ENCODE data around the gene PPP4R4.
"Not testable (repeated sequence)": the region's sequence is repeated elsewhere in the genome, so short reads cannot be mapped to it uniquely, and the experiment has no call there.

Gene PPP4R4

GRCh38 chr14:94144765-94145164 lies 29.4 kb upstream of the PPP4R4 start:
- no peak for DNase-seq

DNA sequence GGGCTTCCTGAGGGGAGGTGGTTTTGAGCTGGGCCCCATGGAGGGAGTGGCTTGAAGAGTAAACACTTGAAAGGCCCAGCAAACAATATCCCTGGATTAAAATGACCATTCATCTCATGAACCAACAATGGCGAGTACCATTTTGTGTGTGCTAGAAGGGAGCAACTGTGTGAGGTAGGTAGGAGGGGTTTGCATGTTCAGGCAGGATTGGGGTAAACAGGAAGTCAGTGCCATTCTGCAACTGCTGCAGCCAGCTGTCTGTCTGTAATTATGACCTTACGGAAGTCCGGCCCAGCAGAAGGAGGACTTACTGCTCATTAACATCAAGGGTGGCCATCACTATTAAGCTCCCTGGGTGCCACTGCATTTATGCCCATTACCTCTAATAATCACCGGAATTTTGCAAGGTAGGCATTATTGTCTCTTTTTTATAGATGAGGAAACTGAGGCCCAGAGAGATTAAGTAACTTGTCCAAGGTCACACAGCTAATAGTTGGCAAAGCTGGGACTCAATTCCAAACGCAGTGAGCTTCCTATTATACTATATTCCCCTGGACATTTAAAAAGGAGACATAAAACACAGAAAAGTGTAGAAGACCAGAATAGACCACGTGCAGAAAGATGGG lies 28.1 kb upstream of the PPP4R4 start:
- no peak for DNase-seq

- no peak for DNase-seq
Observed at GRCh38 chr14:94152676-94153075, 21.4 kb upstream of the PPP4R4 start.

DNA sequence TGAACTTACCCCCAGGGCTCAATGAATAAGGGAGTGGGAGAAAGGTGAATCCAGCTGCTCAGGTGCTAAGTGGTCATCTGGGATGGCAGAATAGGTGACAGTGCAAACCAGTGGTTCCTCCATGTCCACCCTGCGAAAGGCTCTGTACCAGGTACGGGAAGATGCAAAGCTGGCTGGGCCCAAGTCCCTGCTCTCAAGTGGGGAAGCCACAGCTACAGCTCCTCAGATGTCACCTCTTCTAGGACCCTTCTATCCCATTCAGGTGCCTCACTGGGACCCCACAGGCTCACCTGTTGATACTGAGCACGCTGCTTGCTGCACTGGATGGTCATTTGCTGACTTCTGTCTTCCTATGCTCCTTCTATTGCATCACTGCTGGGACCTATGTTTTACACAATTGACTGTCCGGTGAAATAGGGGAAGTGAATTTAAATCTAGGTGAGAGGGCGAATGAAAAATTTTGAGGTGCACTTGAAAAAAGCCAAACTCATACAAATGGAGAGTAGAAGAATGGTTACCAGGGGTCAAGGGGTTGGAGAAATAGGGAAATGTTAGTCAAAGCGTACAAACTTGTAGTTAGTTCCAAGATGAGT lies 20.3 kb upstream of the PPP4R4 start:
- DNase-seq, result no peak

DNA sequence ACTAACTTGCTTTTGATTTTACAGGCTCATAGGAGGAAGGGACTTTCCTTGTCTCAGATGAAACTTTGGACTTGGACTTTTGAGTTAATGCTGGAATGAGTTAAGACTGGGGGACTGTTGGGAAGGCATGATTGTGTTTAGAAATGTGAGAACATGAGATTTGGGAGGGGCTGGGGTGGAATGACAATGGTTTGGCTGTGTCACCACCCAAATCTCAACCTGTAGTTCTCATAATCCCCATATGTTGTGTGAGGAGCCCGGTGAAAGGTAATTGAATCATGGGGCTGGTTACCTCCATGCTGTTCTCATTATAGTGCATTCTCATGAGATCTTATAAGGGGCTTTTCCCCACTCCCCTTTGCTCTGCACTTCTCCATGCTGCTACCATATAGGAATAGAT lies 18.0 kb upstream of the PPP4R4 start:
- DNase-seq, result not testable (repeated sequence)

DNA sequence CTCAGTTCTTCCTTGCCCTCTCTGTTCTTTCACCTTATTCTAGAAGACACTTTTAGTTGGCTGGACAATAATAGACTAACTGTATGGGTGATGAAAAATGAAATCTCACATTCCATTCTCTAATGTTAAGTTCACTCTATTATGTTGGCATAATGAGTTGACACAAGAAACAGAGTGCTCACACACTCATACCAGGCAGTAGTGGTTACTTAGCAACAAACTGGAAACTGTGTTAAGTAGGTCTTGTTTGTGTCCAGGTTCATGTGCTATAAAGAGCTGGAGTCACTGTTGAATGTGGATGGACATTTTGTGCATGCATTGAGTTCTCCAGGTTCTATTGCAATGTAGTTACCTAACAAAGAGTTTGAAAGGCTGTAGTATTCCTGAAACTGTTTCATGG lies 16.9 kb upstream of the PPP4R4 start:
- DNase-seq, result no peak

DNA sequence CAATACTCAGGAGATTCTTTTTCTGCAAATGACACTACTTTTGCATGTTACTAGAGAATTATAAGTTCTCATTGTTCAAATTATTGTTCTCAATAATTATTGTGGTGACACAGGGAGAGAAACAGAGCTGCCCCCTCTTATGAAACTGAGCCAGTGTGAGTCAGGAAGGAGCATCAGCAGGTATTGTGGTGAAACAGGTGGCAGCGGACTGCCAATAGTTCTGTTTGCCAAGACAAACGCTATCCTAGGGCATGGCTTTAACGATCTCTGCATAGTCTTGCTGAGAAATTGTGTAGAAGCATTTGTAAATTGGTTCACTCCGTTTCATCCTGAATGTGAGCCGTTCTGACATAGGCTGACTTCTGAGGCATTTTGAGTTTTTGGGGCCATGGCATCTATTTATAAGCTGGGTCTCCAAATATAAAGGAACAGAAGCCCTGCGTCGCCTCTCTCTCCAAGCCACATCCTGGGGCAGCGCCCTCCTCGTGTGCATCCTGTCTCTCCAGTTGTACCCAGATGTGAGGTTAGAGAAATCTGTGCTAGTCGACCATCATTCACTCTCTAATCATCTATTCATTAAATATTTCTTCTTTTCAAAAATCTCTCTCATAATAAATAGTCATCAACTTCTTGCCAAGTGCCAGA lies 15.8 kb upstream of the PPP4R4 start:
- no peak for DNase-seq

DNA sequence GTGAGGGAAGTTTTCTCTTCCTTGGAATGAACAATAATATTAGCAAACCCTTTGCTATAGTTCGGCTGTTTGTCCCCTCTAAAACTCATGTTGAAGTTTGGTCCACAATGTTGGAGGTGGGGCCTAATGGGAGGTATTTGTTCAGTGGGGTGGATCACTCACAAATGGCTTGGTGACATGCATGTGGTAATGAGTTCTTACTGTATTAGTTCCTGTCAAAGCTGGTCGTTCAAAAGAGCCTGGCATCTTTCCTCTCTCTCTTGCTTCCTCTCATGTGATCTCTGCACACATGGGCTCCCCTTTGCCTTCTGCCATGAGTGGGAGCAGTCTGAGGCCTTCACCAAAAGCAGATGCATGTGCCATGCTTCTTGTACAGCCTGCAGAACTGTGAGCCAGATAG lies 13.1 kb upstream of the PPP4R4 start:
- no peak for DNase-seq

DNA sequence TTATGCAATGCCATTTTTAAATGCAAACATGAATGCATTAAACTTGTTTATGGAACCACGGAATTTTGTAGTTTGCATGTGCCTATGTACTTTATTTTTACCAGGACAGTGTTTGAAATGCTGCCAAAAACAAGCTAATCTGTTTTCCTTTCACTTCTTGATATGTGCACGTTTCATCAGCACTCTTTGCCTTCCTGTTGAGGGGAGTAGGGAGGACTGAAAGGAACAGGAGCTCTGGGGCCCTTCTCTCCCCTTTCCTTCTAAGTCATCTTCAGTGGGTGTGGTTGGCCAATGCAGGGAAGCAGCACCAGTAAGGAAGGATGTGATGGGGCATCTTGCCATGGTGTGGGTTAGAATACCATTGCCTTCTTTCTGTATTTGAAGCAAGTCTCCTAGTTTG lies 12.1 kb upstream of the PPP4R4 start:
- DNase-seq, result peak; percentile 72

GRCh38 chr14:94162466-94162865 lies 11.7 kb upstream of the PPP4R4 start:
- DNase-seq, result no peak

GRCh38 chr14:94163796-94164195 lies 10.3 kb upstream of the PPP4R4 start:
- DNase-seq, result peak; percentile 58

- no peak for DNase-seq
Observed at GRCh38 chr14:94164685-94165431, 9.3 kb upstream of the PPP4R4 start.

GRCh38 chr14:94165744-94166143 lies 8.4 kb upstream of the PPP4R4 start:
- no peak for DNase-seq

- DNase-seq, result no peak
Observed at GRCh38 chr14:94170136-94170535, 4.0 kb upstream of the PPP4R4 start.

DNA sequence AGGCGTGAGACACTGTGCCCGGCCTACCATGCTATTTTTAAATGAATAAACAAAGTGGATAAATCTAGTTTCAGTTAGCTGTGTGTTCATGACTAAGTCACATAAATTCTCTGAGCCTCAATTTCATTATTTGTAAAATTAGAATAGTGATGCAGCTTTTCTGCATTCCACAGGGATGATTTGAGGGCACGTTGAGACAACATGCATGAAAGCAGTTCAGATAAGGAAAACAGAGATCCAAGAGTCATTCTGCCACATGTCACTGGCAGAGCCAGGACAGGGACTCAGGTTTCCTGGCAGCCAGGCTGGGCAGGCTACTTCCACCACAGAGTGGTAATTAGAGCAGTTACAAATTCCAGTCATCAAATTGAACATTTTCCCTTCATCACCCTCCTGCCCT lies 2.9 kb upstream of the PPP4R4 start:
- no peak for DNase-seq

DNA sequence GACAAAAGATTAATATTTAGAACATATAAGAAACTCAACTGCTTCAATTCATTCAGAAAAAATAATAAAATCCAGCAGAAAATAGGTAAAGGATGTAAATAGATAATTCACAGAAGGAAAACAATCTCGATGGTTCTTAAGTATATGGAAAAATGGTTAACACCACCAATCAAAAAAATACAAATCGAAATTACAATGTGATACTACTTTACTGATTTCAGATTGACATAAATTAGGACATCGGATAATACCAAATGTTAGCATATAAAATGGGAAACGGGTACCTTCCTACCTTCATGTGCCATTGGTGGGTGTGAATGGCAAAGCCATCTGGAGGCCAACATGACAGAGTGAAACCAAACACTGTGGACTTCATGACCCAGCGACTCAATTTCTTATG lies 1.6 kb upstream of the PPP4R4 start:
- no peak for DNase-seq

GRCh38 chr14:94173471-94173884 lies 644 bp upstream of the PPP4R4 start:
- DNase-seq, result no peak

- DNase-seq, result no peak
Observed at GRCh38 chr14:94174604-94175010, 485 bp downstream of the PPP4R4 start.

DNA sequence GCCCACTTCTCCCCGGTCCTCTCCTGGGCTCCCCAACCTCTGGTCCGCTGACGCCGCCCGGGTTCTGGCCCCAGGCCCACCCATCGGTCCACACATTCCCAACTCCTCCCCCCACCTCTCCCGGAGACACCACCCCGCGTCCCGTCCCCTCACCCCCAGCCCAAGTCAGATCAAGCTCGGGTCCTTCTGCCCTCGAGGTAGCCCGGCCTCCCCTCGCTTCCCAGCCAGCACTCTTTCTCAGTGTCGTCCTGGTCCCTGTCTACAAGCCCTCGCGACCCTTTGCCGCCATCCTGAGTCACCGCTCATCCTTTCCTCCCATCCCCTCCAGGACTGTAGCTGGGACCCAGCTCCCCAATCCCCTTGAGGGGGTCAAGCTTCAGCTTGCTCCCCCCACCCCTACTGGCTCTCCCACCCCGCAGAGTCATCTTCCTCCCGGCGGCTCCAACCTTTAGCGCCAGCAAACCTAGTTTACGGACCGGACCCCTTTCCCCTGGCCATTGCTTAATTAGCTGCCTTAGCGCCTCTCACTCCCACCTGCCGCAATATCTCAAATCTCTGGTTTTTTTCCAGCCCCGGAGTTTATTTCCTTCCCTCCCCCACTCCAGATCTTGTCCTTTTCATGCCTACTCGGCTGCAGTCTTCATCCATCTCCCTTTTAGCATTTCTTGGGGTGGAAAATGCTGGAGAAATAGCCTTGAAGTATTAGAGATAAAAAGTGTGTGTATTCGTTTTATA lies 1.1 kb downstream of the PPP4R4 start:
- DNase-seq, result no peak

GRCh38 chr14:94175747-94176146 lies 1.6 kb downstream of the PPP4R4 start:
- DNase-seq, result no peak

DNA sequence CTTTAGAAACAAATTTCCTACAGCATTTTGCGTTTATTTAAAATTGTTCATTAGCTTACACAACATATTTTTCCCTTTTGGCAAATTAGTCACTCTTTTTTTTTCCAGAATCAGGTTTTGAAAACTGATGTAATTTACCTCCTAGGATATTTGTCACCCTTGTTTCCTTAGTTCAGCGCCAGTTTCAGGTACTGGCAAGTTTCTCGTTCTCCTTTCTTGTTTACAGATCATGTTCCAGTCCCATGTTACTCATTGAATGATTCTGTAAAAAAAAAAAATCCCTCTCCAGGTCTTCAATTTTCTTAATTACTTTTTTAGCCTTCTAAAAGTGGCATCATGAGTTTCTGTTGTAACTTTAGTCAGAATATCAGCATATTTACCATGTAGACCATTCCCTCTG lies 2.7 kb downstream of the PPP4R4 start:
- no peak for DNase-seq

- DNase-seq, result no peak
Observed at GRCh38 chr14:94177806-94178205, 3.7 kb downstream of the PPP4R4 start.

GRCh38 chr14:94179244-94179643 lies 5.1 kb downstream of the PPP4R4 start:
- DNase-seq, result no peak
